Lower lobe of right lung (tissue), 2 donors: ENCODE measurements around the gene CLCN2. TPM values are rescaled to one million over a fixed set of nuclear protein-coding genes. Genes with fewer than 3 reads are reported as not detected.

ENCODE experiments used
- ATAC-seq, 2 donors: fragments of 200-7000 bp; cut with Tn5 transposase; one replicate each; pipeline ENCODE4 v1.9.1; 2020 to 2022; ENCODE audit warnings: mild to moderate bottlenecking in 2 of 2, moderate library complexity in 2 of 2
- DNase-seq: peaks from one replicate; pipeline ENCODE4 v3.0.0-alpha.2; 2020
- H3K27ac ChIP-seq: fragments of 200-600 bp; one replicate; pipeline ENCODE4 v1.8.0; 2022
- H3K27me3 ChIP-seq: fragments of 200-600 bp; one replicate; pipeline ENCODE4 v1.8.0; 2022; ENCODE audit warnings: low read depth
- H3K36me3 ChIP-seq: fragments of 200-600 bp; one replicate; pipeline ENCODE4 v1.8.0; 2022; ENCODE audit warnings: mild to moderate bottlenecking
- H3K4me1 ChIP-seq: fragments of 200-600 bp; one replicate; pipeline ENCODE4 v1.8.0; 2022
- H3K4me3 ChIP-seq: fragments of 200-600 bp; one replicate; pipeline ENCODE4 v1.8.0; 2022; ENCODE audit warnings: mild to moderate bottlenecking
- H3K9me3 ChIP-seq: fragments of 200-600 bp; one replicate; pipeline ENCODE4 v1.8.0; 2022
- intact Hi-C: fragments of 100-400 bp; cut with DNase I; formaldehyde crosslinking; loops from one replicate; pipeline ENCODE4 v1.11.0; 2022
- total RNA-seq: library from RNA; stranded (reverse); fragmentation: NEBNext Ultra II Directional; extraction: Animal tissue kit (Norgen Biotek cat#: 25700); gene quantifications from one replicate; pipeline ENCODE4 v1.2.1, GENCODE V29; 2021
- TF ChIP-seq, protein P1 (sequence below): fragments of 200-600 bp; IDR thresholded peaks from one replicate; pipeline ENCODE4 v1.8.0; 2022; ENCODE audit warnings: antibody characterized with exemption, mild to moderate bottlenecking
- donor health status: DM: no; HTN: yes; CAD: no; lungs with severe emphysema.

CLCN2 gene
- total RNA-seq, 1 donor from 2014 or later = 4.4 TPM

DNA sequence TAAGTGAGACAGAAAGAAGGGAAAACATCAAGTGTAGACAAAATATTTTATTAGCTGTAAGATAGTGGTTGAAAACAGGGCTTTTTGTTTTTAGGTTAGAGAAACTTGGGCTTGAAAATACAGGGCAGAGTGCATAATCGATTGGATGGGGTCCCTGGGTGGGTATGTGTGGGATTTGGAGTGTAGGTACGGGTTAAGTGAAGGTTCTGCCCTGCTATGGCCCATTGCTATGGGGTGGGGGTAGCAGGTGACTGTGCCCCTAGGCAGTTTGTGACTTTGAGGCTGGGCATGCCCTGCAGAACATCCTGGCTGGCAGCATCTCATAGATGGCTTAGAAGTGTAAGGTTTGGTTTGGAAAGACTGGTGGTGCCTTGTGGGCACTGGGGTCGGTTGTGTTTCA lies 27.7 kb downstream of the CLCN2 start:
- ATAC-seq (no peak), DNase-seq (no peak)
- H3K27me3 ChIP-seq = no peaks in the 10 kb centered on the region
- H3K9me3 ChIP-seq = no peaks in the 10 kb centered on the region
- no peak overlapping the region for H3K4me3 ChIP-seq
- intact Hi-C loops = no loop called here
- TF ChIP-seq, protein P1, sequence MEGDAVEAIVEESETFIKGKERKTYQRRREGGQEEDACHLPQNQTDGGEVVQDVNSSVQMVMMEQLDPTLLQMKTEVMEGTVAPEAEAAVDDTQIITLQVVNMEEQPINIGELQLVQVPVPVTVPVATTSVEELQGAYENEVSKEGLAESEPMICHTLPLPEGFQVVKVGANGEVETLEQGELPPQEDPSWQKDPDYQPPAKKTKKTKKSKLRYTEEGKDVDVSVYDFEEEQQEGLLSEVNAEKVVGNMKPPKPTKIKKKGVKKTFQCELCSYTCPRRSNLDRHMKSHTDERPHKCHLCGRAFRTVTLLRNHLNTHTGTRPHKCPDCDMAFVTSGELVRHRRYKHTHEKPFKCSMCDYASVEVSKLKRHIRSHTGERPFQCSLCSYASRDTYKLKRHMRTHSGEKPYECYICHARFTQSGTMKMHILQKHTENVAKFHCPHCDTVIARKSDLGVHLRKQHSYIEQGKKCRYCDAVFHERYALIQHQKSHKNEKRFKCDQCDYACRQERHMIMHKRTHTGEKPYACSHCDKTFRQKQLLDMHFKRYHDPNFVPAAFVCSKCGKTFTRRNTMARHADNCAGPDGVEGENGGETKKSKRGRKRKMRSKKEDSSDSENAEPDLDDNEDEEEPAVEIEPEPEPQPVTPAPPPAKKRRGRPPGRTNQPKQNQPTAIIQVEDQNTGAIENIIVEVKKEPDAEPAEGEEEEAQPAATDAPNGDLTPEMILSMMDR = no peak
- H3K4me1 ChIP-seq = peaks cover 26% of the 10 kb centered on the region
- no peak overlapping the region for H3K27ac ChIP-seq
- peaks cover 68% of the 10 kb centered on the region for H3K36me3 ChIP-seq

DNA sequence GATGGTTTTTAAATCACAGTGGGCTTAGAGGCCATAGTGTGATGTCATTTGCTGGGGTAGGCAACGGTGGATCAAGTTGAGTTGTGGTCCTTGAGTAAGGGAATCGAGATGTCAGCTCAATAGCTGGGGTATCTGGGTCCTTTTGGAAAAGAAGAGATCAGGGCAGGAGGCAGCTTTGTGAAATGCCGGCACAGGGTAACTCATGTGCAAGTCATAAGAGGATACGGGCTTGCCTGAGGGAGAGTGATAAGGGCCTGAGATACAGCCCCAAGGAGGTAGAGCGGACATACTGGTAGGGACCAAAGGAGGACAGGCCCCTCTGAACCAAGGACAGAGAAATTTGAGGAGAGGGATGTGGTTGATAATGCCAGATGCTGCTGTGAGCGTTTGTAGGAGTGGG lies 28.2 kb downstream of the CLCN2 start:
- Histone ChIP-seq H3K4me1 (peaks cover 21% of the 10 kb centered on the region), H3K4me3 (no peak overlapping the region), H3K36me3 (peaks cover 73% of the 10 kb centered on the region), H3K27me3 (no peaks in the 10 kb centered on the region), H3K27ac (no peak overlapping the region), H3K9me3 (no peaks in the 10 kb centered on the region)
- intact Hi-C loops = no loop called here
- TF ChIP-seq, protein P1 = no peak
- no peak for DNase-seq
- ATAC-seq = no peak

DNA sequence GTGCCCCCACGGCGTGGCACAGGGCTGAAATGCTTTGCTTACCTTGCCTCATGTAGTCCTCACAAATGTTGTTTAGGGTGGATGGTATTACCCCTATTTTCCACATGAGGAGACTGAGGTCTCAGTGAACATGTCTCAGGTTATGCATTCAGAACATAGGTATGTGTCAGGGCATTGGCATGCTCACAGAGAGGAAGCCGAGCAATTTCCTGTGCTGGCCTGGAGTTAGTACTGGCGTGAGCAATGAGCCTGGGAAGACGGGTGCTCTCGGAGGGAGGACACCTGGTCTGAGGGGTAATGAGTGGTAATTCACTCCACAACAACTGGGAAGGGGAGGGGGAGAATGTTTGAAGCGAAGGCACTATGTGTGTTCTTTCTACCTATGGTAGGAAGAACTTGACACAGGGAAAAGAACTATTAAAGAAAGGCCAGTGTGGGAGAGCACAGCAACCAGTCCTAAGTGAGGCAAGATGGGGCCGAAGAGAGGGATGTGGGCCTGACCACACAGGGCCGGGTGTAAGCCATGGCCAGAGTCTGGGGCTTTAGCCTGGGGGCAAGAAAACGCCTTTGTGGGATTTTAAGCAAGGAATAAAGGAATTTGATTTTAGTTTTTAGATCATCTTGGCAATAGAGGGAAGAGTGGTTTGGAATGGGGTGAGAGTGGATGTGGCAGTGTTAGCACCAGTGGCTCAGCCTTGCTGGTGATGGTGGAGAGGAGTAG lies 28.9 kb downstream of the CLCN2 start:
- no peak overlapping the region for H3K4me3 ChIP-seq
- TF ChIP-seq, protein P1 = no peak
- H3K27me3 ChIP-seq = no peaks in the 10 kb centered on the region
- intact Hi-C loops = no loop called here
- H3K27ac ChIP-seq = peak overlapping the region; percentile 18
- peaks cover 80% of the 10 kb centered on the region for H3K36me3 ChIP-seq
- H3K4me1 ChIP-seq = peaks cover 14% of the 10 kb centered on the region
- DNase-seq = no peak
- no peak for ATAC-seq
- no peaks in the 10 kb centered on the region for H3K9me3 ChIP-seq

DNA sequence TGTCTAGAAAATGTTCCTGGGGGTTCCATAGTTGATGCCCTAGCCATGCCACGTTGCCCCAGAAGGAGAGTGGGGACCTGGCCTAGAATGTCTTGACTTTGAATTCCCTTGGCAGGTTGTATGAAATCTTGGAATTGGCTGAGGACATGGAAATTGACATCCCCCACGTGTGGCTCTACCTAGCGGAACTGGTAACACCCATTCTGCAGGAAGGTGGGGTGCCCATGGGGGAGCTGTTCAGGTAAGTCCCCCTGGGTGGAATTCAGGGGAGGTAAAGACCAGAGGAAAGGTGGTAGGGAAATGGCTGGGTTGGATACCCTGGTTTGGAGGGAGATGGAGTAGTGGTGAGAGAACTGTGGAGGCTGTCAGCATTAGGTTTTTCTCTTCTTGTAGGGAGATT lies 32.9 kb downstream of the CLCN2 start:
- intact Hi-C loops = no loop called here
- Histone ChIP-seq H3K36me3 (peaks cover 100% of the 10 kb centered on the region), H3K27ac (no peak overlapping the region), H3K4me3 (no peak overlapping the region), H3K27me3 (no peaks in the 10 kb centered on the region), H3K9me3 (no peaks in the 10 kb centered on the region), H3K4me1 (no peaks in the 10 kb centered on the region)
- DNase-seq (no peak), ATAC-seq (no peak)
- TF ChIP-seq, protein P1 = no peak

DNA sequence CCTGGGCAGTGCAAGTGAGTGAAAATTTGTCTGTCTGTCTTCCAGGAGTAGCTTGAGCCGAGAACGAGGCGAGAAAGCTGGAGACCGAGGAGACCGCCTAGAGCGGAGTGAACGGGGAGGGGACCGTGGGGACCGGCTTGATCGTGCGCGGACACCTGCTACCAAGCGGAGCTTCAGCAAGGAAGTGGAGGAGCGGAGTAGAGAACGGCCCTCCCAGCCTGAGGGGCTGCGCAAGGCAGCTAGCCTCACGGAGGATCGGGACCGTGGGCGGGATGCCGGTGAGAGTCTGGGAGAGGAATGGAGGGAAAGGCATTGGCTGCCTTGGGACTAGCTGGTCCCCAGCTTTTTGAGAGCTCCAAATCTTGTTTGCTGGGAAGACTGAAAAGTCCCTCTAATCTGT lies 34.2 kb downstream of the CLCN2 start:
- H3K4me1 ChIP-seq = peaks cover 4% of the 10 kb centered on the region
- H3K9me3 ChIP-seq = no peaks in the 10 kb centered on the region
- H3K36me3 ChIP-seq = peaks cover 100% of the 10 kb centered on the region
- DNase-seq = no peak
- no peak for ATAC-seq
- no peaks in the 10 kb centered on the region for H3K27me3 ChIP-seq
- no peak overlapping the region for H3K27ac ChIP-seq
- intact Hi-C loops = no loop called here
- H3K4me3 ChIP-seq = no peak overlapping the region
- TF ChIP-seq, protein P1 = no peak
